Thoracic aorta (tissue), 2 donors: ENCODE measurements around the gene ACE. TPM values are rescaled to one million over a fixed set of nuclear protein-coding genes. Genes with fewer than 3 reads are reported as not detected.

Experiments used
- ATAC-seq: fragments of 150-250 bp; one replicate; pipeline ENCODE4 v1.8.0; 2017; ENCODE audit warnings: low read depth; ENCODE audit not compliant: insufficient number of reproducible peaks, low FRiP score
- DNase-seq: peaks from one replicate; pipeline ENCODE4 v3.0.0-alpha.2; 2020; ENCODE audit warnings: low spot score
- H3K27ac ChIP-seq, 2 donors: fragments of 200-600 bp; sonication (generic); 1 replicate in 1 of 2; 2 replicates in 1 of 2; pipeline ENCODE4 v1.5.1; 2016; ENCODE audit warnings: mild to moderate bottlenecking in 2 of 2, moderate library complexity in 2 of 2
- H3K27me3 ChIP-seq: fragments of 200-600 bp; sonication (generic); replicated peaks from 2 replicates; pipeline ENCODE4 v1.6.0; 2016; ENCODE audit warnings: mild to moderate bottlenecking; ENCODE audit not compliant: insufficient read depth
- H3K36me3 ChIP-seq: fragments of 200-600 bp; sonication (generic); one replicate; pipeline ENCODE4 v1.5.1; 2016
- H3K4me1 ChIP-seq, 2 donors: fragments of 200-600 bp; sonication (generic); 1 replicate in 1 of 2; 2 replicates in 1 of 2; pipeline versions ENCODE4 v1.5.1 to v1.6.0; 2016; ENCODE audit warnings: low read depth in 2 of 2, mild to moderate bottlenecking in 1 of 2; ENCODE audit not compliant: control insufficient read depth in 1 of 2
- H3K4me3 ChIP-seq: fragments of 200-600 bp; sonication (generic); 2 replicates; pipeline ENCODE4 v1.5.1; 2016; ENCODE audit warnings: mild to moderate bottlenecking
- H3K9me3 ChIP-seq: fragments of 200-600 bp; sonication (generic); 2 replicates; pipeline ENCODE4 v1.5.1; 2016
- total RNA-seq, 2 donors: library from RNA; depleted of rRNA; stranded (reverse); fragments of >200 nt; gene quantifications; one replicate each; pipeline versions ENCODE4 v1.1.0 to v1.2.3, GENCODE V29; 2016
- TF ChIP-seq, protein P1 (sequence below): fragments of 200-600 bp; sonication (generic); IDR thresholded peaks from one replicate; pipeline ENCODE4 v1.5.1; 2019; ENCODE audit warnings: antibody characterized with exemption

ACE gene
- total RNA-seq, 2 donors from 2014 or later, result 5.4 to 16.5 TPM

DNA sequence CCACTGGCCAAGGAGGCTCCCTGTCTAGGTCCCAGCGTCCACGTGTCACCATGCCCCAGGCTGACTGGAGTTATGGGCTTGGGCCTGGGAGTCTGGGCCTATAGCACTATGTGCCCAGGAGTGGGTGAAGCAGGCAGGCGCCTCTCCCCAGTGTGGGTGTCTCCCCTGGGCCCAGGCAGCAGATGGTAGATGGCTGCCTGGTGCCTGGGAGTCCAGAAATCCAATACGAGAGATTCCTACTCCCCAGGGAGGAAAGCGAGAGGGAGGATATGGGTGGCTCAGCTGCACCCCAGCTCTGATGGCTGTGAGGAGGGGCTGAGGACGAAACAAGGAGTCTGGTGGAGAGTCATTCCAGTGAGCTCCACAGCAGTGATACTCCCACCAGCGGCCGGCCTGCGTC is 51.3 kb downstream of the ACE start:
- Histone ChIP-seq H3K9me3 (no peaks in the 10 kb centered on the region), H3K27me3 (no peaks in the 10 kb centered on the region), H3K27ac (no peak overlapping the region), H3K4me1 (no peaks in the 10 kb centered on the region), H3K4me3 (no peak overlapping the region), H3K36me3 (no peaks in the 10 kb centered on the region)
- ATAC-seq, result no peak
- TF ChIP-seq, protein P1, sequence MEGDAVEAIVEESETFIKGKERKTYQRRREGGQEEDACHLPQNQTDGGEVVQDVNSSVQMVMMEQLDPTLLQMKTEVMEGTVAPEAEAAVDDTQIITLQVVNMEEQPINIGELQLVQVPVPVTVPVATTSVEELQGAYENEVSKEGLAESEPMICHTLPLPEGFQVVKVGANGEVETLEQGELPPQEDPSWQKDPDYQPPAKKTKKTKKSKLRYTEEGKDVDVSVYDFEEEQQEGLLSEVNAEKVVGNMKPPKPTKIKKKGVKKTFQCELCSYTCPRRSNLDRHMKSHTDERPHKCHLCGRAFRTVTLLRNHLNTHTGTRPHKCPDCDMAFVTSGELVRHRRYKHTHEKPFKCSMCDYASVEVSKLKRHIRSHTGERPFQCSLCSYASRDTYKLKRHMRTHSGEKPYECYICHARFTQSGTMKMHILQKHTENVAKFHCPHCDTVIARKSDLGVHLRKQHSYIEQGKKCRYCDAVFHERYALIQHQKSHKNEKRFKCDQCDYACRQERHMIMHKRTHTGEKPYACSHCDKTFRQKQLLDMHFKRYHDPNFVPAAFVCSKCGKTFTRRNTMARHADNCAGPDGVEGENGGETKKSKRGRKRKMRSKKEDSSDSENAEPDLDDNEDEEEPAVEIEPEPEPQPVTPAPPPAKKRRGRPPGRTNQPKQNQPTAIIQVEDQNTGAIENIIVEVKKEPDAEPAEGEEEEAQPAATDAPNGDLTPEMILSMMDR, result no peak
- no peak for DNase-seq

DNA sequence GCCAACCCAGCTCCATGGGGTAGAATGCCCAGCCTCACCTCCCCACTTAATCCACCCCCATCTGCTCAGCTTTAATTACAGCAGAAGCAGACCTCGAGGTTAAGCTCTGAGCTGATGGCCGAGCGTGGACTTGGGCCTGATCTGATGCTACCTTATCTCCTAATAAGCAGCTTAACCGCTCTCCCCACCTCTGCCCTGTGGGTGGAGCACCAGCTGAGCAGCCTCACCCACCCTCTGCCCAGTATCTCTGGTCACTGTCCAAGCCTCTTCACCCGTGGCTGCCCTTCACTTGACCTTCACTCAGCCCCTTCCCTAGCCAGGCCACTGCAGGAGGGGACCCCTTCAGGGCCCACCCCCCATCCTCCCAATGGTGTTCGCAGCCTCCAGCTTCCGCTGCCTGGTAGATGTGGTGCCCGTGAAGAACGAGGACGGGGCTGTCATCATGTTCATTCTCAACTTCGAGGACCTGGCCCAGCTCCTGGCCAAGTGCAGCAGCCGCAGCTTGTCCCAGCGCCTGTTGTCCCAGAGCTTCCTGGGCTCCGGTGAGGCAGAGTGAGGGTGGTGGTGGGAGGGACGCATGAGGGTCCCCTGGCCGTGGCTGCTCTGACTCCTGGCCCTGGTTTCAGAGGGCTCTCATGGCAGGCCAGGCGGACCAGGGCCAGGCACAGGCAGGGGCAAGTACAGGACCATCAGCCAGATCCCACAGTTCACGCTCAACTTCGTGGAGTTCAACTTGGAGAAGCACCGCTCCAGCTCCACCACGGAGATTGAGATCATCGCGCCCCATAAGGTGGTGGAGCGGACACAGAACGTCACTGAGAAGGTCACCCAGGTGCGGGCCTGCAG is 53.1 kb downstream of the ACE start:
- Histone ChIP-seq H3K27me3 (no peaks in the 10 kb centered on the region), H3K27ac (no peak overlapping the region), H3K4me3 (no peak overlapping the region), H3K9me3 (no peaks in the 10 kb centered on the region), H3K4me1 (no peaks in the 10 kb centered on the region), H3K36me3 (no peaks in the 10 kb centered on the region)
- TF ChIP-seq, protein P1, result no peak
- no peak for DNase-seq
- ATAC-seq, result no peak

DNA sequence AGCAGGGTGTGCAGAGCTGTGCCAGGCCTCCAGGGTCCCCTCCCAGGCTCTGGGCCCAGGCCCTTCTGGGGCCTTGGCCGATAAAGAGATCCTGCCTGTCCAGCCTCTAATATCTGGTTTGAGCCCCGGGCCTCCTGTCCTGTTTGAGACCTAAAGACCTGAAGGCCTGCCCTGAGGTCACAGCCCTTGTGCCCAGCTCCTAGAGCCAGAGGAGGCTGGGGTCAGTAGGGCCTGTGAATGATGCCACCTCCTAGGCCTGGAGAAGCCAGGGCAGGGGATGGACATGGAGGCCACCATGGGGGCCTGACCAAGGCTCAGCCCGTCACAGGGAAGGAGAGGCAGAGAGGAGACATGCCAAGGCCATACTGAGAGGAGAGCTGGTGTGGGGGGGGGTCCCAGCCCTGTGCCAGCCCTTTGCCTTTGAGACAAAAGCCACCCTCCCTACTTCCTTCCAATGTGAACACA is 53.7 kb downstream of the ACE start:
- Histone ChIP-seq H3K4me3 (no peak overlapping the region), H3K27ac (no peak overlapping the region), H3K27me3 (no peaks in the 10 kb centered on the region), H3K9me3 (no peaks in the 10 kb centered on the region), H3K4me1 (no peaks in the 10 kb centered on the region), H3K36me3 (no peaks in the 10 kb centered on the region)
- TF ChIP-seq, protein P1, result no peak
- no peak for DNase-seq
- ATAC-seq, result no peak

DNA sequence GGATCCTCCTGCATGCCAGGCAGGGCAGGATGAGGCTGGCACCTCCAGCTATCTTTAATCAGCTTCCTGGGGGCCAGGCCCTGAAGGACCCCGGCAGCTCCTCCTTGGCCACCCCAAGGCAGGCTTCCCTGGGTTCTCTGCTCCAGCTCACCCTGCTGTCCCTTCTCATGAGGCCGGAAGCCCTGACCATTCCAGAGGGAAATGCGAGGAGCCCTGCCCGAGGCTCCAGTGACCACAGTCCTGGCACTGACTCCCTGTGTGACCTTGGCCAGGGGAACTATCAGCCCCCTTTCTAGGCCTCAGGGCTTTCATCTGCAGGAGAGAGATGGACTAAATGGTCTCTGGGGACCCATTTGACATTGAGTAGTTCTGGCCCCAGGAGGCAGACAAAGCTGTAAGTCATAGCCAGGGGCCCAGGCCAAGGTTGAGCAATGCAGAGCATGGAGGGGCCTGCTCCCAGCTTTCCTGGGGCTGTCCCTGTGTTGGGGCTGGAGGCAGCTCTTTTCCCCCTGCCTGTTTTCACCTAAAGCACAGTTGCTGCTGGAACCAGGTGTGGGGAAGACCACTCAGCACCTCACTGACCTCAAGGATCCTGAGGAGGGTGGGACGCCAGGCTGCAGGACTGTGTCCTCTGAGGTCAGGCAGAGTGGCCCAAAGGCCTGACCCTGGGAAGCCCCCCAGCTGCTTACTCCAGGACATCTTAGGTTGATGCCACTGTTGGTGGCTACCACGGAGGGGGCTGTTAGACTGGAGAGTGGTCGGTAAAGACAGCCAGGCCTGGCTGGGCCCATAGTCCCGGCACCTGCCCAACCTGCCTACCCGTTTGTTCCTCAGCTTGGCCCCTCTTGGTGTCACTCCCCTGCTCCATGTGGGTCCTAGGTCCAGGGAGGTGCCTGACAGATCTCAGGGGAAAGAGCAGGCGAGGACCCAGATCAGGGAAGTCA is 54.4 kb downstream of the ACE start:
- Histone ChIP-seq H3K27me3 (no peaks in the 10 kb centered on the region), H3K4me3 (no peak overlapping the region), H3K9me3 (no peaks in the 10 kb centered on the region), H3K27ac (no peak overlapping the region), H3K4me1 (no peaks in the 10 kb centered on the region), H3K36me3 (no peaks in the 10 kb centered on the region)
- DNase-seq, result no peak
- no peak for ATAC-seq
- TF ChIP-seq, protein P1, result no peak
